D721Med (cell line): ENCODE results near the gene HIVEP1.
"Not testable (repeated sequence)": the region's sequence is repeated elsewhere in the genome, so short reads cannot be mapped to it uniquely, and the experiment has no call there.

Experiments used
- DNase-seq: peaks from one replicate; pipeline ENCODE4 v3.0.0; 2011; ENCODE audit warnings: low spot score; ENCODE audit not compliant: insufficient read length
- FAIRE-seq: peaks from 2 replicates; lab custom pipeline; 2011; peaks lifted over from hg19 to GRCh38; lab: Jason Lieb, UNC
- TF ChIP-seq, protein P1 (sequence below): IDR thresholded peaks from 2 replicates; pipeline ENCODE4 v1.5.1; 2012; ENCODE audit warnings: mild to moderate bottlenecking, control low read depth; ENCODE audit not compliant: insufficient read depth; ENCODE audit errors: missing control alignments

HIVEP1 gene

DNA sequence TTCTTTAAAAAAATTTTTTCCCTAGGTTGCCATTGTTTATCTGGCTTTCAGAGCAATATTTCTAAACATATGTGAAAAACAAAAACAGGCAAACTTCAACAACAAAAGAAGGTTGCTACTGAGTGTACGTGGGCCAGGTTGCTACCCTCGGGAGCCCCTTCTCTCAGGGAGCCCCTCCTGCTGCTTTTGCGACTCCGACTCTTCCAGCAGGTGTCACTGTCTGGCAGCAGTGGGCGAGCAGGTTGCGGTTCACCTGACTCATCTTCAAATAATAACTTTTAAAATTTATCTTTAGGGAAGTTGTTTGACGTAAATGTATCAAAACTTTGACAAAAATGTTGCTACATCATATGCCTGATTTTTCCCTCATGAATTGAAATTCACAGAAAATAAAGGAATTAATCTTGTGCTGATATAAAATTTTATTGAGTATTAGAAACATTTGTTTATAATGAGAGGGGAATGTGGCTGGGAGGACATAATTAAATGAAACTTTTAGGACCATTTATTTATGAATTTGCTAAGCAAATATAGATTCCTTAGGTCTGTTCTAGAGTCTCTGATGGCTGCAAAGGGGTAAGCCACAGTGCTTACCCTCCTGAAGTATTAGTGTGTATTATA, 138.8 kb downstream of the HIVEP1 start:
- FAIRE-seq = no peak
- TF ChIP-seq, protein P1, sequence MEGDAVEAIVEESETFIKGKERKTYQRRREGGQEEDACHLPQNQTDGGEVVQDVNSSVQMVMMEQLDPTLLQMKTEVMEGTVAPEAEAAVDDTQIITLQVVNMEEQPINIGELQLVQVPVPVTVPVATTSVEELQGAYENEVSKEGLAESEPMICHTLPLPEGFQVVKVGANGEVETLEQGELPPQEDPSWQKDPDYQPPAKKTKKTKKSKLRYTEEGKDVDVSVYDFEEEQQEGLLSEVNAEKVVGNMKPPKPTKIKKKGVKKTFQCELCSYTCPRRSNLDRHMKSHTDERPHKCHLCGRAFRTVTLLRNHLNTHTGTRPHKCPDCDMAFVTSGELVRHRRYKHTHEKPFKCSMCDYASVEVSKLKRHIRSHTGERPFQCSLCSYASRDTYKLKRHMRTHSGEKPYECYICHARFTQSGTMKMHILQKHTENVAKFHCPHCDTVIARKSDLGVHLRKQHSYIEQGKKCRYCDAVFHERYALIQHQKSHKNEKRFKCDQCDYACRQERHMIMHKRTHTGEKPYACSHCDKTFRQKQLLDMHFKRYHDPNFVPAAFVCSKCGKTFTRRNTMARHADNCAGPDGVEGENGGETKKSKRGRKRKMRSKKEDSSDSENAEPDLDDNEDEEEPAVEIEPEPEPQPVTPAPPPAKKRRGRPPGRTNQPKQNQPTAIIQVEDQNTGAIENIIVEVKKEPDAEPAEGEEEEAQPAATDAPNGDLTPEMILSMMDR = peak; percentile 36
- no peak for DNase-seq

DNA sequence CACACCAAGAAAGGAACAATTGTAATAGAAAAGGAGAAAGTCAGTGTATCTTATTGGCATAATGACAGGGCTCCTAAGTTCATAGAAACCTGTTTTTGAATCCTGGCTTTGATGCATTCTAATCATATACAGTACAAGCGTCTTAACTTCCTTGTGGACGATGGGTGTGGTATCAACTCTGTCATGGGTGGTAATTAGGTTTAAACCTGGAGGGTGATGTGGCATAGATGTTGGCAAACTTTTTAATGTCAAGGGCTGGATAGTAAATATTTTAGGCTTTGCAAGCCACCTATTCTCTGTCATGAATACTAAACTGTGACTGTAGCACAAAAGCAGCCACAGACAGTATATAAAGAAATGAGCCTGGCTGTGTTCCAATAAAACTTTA, 139.3 kb downstream of the HIVEP1 start:
- no peak for FAIRE-seq
- TF ChIP-seq, protein P1 = no peak

DNA sequence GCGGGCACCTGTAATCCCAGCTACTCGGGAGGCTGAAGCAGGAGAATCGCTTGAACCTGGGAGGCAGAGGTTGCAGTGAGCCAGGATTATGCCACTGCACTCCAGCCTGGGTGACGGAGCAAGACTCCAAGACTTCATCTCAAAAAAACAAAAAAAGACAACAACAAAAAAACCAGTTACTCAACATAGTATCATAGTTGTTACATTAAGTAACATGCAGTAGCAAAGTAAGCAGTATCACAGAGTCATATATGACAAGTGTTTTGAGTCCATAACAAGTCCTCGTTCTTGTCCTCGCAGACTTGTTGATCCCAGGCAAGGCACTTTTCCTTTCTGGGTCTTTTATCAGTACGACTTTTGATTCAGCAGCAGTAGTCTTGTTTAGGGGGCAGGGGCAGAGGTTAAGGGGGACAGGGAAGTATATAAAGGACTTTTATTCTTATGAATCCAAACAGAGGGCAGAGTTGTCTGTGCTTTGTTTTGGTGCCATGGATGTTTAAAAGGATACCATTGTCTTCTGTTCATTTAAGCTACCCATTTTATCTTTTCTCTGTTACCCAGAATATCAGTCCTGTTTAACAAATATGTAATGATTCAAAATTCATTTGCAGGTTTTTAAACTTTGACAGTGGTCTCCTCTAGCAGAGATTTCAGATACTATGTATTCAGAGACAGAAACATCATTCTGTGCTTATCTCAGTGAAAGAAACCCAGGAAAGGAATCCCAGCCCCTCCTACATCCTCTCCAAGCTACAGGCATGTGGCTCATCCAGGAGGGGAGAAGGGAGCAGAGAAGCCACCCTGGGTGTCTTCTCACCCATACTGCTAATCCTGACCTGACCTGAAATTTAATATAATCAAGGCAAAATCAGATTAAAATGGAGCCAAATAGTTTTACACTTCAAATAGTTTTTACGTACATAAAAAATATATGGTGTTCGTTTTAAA, 140.2 kb downstream of the HIVEP1 start:
- TF ChIP-seq, protein P1 = no peak
- no peak for FAIRE-seq
- DNase-seq = no peak

More for the DNA sequence above, 139.3 kb downstream of the HIVEP1 start:
- no peak for DNase-seq

DNA sequence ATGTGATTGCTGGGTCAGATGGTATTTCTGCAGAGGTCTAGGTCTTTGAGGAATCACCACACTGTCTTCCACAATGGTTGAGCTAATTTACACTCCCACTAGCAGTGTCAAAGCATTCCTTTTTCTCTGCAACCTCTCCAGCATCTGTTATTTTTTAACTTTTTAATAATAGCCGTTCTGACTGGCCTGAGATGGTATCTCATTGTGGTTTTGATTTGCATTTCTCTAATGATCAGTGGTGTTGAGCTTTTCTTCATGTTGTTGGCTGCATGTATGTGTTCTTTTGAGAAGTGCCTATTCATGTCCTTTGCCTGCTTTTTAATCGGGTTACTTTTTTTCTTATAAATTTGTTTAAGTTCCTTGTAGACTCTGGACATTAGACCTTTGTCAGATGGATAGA, 143.7 kb downstream of the HIVEP1 start:
- not testable (repeated sequence) for FAIRE-seq, DNase-seq

DNA sequence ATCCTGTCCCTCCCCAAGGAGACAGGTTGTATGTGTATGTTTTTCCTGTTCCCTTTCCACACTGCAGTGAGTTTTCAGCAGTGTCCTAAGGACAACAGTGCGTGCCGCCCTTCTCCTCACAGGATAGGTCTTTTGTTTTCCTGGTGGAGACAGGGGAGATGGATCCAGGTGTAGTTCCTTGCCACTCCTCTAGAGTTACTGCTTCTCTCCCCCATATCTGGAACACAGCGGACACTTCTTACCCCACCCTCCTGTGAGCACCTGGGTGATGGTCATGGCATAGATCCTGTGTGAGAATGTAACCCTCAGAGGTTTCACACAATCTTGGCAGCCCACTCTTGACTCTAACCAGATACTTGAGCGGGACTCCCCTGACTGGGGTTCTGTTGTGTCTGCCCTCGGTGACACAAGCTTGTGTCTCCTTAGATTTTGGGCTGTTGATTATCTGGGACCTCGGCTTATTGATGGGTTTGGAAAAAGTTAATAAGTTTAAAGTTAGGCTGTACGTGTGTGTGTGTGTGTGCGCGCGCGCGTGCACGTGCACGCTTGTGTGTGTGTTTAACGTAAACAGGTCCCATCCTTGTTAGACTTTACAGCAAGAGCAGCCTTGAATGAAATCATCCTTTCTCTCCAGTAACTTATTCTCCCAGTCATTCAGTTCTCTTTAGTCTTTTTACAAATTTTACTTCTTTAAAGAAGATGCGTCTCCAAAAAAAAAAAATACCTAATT, 146.7 kb downstream of the HIVEP1 start:
- DNase-seq = no peak
- FAIRE-seq = no peak
- TF ChIP-seq, protein P1 = no peak

DNA sequence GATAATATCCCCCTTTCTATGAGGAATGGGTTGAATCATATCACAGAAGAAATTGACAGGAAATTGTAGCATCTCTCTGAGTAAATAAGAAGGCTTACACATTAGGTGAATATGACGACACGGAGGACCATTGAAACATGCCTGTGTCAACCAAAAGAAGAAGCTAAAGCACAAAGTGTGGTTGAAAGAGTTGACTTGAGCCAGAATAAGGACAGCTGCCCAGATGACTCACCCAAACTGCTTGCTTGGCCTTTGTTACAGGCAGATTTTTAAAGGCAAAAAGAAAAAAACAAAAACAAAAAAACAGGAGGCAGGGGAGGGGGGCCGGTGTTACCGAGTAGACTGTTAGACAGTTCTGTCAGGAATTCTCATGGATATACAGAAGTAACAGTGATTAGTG, 148.2 kb downstream of the HIVEP1 start:
- DNase-seq (no peak), FAIRE-seq (no peak)
- TF ChIP-seq, protein P1 = no peak

DNA sequence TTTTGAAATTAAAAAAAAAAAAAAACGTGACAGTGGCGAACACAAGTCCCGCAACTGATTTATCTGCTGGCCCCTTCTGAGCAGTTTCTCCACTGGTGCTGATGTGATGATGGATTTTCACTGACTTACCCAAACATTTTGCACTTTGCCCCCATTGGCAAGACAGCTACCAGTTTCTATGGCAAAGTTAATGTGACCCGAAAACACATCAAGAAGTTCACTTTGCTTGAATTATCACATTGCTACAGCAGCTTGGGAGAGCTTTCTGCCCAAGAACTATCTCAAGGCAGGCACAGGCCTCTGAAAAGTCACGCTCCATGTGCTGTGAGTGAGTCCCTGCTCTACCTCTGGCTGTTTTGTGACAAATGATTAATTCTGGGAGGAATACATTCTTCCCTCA, 150.1 kb downstream of the HIVEP1 start:
- TF ChIP-seq, protein P1 = no peak
- FAIRE-seq (no peak), DNase-seq (no peak)
